EL (cell line): Measurements from ENCODE around the gene C16orf92.
A peak's percentile ranks its signal among the peaks of the same experiment; 100 is the strongest.

Source experiments
- DNase-seq: peaks from one replicate; pipeline ENCODE4 v3.0.0-alpha.2; 2016

Gene C16orf92

GRCh38 chr16:30063278-30063892, 40.4 kb downstream of the C16orf92 start:
- DNase-seq: no peak

GRCh38 chr16:30063893-30064728, 41.1 kb downstream of the C16orf92 start:
- DNase-seq: no peak

GRCh38 chr16:30064729-30065101, 41.7 kb downstream of the C16orf92 start:
- DNase-seq: no peak

GRCh38 chr16:30065102-30065942, 42.3 kb downstream of the C16orf92 start, which contains the start of gene ALDOA:
Gene ALDOA (plus strand): TSS chr16:30065760. CDS start chr16:30066898, 1,138 bp downstream.
- DNase-seq: peak; percentile 99

- DNase-seq: peak; percentile 65
Observed at GRCh38 chr16:30065943-30066760, 43.2 kb downstream of the C16orf92 start.

- DNase-seq: no peak
Observed at GRCh38 chr16:30066761-30067583, 44.0 kb downstream of the C16orf92 start.

GRCh38 chr16:30067584-30067916, 44.6 kb downstream of the C16orf92 start:
- DNase-seq: no peak

GRCh38 chr16:30068333-30068732, 45.3 kb downstream of the C16orf92 start:
- no peak for DNase-seq

GRCh38 chr16:30068750-30069610, 46.0 kb downstream of the C16orf92 start:
- DNase-seq: no peak

- no peak for DNase-seq
Observed at GRCh38 chr16:30069611-30070462, 46.8 kb downstream of the C16orf92 start.

- no peak for DNase-seq
Observed at GRCh38 chr16:30070490-30070889, 47.5 kb downstream of the C16orf92 start.
